ENCODE results near the gene KCNJ15.
A peak's percentile ranks its signal among the peaks of the same experiment; 100 is the strongest.
"Not testable (repeated sequence)": the region's sequence is repeated elsewhere in the genome, so short reads cannot be mapped to it uniquely, and the experiment has no call there.

KCNJ15 gene

DNA sequence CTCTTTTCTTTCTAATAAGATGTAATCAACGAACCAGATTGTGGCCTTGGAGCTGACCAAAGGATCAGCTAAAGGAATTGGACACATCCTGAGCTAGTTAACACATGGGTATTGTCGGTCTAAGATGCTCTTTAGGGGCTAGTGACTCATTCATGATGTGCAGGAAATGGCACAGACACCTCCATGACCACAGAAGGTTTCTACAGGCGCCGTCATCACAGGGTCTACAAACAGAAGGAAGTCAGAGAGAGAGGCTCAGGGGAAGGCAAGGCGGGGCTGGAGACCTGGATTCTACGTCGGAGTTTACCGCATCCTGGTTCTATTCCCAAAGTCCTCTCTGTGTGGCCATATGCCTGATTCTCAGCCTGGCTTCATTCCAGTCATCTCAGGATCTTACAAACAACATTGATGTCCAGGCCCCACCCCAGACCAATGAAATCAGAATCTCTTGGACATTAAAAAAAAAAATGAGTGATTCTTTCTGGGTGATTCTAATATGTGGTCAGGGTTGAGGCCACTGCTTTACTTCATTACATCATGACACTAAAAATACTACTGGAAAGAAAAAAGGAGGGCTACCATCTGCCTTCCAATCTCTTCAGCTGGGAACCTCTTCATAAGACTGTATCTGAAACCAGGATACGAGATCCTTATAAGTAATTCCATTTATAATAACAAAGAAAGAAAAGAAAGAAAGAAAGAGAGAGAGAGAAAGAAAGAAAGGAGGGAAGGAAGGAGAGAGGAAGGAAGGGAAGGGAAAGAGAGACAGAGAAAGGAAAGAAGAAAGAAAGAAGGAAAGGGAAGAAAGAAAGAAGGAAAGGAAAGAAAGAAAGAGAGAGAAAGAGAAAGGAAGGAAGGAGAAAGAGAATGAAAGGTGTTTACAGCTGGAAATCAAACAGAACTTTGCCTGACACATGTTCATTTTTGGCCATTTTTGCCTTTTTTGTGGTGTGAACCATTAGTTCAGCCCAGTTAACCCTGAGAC lies 11.6 kb upstream of the KCNJ15 start:
- peak; percentile 69 for DNase-seq

DNA sequence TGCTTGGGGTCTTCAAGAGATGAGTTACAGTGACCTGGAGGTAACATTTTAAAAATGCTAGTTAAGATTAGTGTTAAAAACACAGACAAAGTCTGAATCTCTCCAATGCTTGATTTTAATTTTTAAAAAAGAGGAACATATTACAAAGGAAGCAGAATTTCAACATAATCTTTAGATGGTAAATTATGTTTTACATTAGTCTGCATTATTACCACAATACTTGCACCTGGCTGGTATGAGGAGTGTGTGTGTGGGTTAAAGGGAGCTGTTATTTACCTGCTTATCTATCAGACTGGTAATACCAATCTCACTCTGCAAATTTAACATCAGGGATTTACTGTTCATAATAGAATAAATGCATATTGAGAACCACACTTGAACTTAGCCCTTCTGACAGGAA lies 10.3 kb upstream of the KCNJ15 start:
- no peak for DNase-seq

DNA sequence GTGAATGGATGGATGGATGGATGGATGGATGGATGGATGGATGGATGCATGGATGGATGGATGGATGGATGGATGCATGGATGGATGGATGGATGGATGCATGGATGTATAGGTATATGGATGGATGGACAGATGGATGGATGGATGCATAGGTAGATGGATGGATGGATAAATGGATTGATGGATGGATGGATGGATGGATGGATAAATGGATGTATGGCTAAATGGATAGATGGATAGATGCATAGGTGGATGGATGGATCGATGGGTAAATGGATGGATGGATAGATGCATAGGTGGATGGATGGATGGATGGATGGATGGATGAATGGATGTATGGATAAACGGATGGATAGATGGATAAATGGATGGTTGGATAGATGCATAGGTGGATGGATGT lies 9.7 kb upstream of the KCNJ15 start:
- not testable (repeated sequence) for DNase-seq

DNA sequence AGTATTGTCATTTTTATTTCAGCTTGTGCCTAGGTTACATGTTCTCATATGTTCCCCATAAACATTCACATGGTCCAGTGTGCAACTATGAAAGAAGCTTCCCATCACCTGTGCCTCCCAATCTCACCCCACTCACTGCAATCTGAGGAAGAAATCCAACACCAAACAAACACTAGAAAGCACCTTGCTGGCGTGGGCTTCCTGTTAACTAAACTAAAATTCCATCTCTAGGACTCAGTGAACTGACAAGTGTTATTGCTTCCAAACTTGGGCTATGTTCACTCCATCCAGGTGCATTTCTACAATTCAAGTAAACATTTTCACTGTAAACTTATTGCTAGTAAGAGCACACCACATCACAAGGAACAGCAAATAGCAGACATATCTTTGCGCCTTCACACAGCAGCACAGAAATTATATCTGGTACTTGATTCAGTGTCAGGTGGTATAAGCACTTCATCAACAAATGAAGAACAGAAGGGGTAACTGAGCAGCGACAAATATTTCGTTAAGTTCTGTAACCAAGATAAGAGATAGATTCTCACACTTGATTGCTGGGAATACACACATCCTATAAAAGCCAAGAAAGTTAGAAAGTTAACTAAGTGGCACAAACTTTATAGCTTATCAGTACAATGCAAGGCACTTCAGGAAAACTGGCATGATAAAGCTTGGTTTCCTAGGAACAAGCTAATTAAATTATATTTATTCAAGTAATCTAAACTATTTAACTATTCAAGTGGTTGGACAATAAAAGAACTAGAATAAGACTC lies 8.9 kb upstream of the KCNJ15 start:
- no peak for DNase-seq

DNA sequence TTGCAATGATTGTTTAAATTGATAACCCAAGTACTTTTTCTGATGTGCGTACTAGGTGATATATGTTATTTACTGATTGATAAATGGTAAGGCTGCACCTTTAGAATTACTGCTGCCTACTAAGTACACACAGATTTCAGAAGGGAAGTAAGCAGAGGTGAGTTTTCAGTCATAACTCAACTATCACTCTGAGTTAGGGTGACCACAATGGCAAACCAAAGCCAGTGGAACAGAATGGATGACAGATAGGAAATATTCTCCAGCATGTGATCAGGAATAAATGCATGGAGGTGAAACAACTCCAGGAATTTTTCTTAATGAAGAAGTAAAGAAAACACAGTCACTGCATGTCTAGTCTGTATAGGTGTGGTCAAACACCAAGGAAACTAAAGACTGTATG lies 7.5 kb upstream of the KCNJ15 start:
- no peak for DNase-seq

DNA sequence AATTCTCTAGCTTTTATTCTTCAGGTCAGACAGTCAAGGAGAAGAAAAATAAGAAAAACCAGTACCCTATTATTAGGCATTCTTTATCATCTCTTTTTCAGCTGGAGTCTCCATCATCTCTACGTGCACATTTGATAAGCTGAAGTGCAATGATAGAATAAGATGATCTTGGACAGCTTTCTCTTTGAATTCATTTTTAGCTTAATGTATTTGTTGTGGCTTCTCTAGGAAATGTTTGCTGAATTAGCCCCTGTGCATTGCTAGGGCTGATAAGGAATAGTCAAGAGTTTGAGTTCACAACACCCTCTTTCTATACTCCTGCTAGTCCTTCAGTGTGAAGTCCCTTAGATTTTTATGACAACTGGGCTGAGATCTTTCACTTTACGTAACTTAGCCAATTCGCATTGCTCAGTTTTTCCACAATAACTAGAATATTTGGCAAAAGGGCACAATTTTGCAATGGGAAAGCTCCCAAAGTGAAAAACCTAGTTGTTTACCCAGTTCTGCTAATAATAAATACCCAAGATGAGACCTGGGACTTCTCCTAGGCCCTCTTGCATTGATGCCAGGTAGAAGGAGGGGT lies 7.0 kb upstream of the KCNJ15 start:
- no peak for DNase-seq

DNA sequence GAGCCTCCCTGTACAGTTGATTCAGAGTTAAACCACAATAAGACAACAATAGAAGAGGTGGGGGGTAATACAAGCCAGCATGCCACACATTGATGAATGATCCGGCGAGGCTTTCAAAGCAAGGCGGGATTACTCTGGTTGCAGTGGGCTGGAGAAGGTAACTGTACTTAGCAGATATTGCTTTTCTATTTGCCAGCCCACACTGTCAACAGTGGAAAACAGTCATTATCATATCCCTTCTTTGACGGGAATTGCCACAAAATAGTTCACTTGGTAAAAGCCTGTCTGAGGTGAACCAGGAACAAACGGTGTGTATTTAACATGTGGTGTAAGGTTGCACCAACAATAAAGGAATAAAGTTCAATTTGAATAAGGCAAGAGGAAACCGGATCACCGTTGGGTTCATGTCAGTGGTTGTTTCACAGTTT lies 5.8 kb upstream of the KCNJ15 start:
- DNase-seq = no peak

DNA sequence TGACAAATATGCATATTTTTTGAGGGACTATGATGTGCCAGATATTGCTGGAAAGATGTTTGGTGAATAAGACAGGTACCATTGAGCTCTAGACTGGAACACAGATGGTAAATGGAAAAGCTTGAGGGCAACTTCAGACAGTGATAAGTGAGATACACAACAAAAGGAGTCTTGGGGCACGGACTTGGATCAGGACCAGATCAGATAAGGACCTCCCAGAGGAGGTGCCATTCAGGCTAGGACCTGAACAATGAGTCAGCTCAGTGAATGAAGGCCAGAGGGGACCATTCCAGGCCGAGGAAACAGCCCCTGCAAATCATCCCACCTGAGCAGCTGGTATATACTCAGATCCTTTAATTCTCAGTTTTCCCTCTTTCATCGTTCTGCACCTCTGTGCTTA lies 1.8 kb upstream of the KCNJ15 start:
- no peak for DNase-seq

DNA sequence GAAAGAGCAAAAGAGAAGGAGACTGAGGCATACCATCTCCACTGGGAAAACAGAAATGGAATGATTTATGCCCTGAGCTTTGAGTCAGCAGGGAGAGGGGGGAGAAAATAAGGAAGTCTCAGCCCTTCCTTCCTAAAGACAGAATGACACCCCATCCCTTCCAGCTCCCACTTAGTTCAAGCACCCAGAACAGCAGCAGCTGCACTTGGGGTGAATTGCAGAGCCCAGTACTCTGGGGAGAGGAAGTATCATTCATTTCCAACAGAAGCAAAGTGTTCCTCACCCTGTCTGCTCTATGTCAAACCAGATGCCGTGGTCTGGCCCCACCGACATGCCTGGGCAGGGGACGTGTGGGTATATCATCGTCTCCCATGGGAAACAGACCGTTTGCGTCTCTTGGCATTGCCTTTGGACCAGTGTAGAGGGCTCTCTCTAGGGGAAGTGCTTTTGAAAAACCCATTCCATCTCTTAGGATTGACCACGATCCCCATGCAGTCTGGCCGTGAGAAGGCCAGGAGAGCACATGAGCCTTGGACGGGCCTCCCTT lies 1.1 kb upstream of the KCNJ15 start:
- no peak for DNase-seq

DNA sequence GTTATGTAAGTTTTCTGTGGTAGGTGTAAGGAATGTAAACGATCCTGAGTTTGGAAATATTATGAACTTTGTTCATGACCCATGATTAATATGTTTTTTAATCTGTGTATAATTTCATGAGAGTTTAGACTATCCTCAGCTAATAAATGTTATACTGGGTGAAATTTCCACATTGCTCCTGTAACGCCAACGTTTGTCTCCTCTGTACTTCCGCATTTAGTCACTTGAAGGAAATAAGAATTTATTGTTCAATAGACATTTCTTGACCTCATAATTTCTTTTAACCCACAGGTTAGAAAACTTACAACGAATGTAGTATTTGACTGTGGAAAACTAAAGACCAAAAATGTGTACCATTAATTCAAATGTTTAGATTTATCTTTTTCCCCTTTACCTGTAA lies 876 bp downstream of the KCNJ15 start:
- no peak for DNase-seq

DNA sequence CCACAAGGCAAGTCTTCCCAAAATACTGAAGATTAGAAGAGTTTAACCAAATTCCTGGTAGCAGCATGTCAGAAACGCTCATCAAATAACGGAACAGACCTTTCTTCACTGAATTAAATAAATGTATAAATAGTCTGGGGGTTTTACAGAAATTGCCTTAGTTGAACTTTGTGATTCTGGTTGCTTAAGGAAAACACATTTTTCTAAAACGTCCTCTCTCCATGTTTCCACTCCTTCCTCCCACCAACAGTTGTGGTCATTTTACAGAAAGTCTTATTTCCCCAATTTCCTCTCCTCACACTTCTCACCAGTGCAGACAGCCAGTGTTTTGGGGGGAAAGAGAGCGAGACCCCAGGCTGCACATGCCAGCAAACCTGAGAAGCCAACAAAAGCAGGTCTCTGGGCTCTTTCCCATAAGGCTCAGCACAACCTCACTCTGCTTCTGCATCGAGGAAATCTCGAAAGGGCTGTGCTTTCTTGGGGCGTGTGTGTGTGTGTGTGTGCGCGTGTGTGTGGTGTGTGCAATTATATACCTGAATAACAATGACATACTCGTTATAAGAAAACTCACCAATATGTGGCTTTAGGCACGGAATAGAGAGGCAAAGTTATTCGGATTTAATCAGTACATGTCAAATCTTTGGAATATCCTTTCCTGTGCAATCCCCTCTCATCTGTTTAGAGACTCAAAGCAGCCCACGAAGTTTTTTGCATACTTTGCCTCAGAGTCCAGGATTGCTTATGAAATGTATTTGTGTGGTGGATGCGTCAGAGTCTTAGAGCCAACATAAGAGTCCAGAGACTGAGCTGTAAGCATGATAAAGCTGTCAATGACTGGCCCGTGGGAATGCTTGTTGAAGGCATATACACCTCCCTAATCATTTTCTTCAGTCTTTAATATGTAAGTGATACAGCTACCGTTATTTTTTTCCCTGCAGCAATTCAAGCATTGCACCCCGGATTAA lies 2.0 kb downstream of the KCNJ15 start:
- DNase-seq = no peak

DNA sequence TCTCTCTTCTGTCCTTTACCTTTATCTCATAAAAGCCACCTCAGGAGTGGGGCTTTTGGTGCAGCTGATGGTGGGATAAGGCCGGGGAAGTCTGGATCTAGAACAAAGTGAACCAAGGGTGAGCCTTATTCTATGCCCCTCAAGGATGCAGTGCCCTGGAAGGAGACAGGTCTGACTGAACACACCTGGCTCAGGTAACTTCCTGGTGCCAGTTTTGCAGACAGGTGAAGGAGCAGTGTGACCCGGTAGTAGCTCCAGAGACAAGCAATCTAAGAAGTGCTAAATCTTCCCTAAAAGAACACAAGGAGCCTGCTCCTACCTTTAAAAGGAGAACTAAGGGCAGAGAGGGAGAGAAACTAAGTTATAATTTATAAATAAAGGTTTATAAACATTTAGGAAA lies 2.9 kb downstream of the KCNJ15 start:
- DNase-seq = no peak

DNA sequence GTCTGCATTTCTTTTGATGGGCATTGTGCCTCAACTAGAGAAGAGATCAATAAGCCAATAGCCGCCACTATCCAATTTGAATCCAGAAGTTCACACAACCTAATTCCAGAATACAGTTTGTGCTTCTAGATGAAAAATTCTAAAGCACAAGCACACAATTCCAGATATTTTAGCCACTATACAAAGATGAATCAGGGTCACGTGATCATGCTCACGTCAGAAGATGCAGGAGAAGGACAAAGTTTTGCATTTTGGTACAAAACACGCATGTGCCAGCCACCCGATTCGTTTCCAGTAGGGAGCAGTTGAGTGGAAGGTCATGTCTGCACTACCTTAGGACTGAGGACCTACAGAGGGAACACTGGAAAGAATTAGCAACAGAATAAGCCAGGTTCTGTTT lies 3.6 kb downstream of the KCNJ15 start:
- DNase-seq = no peak

DNA sequence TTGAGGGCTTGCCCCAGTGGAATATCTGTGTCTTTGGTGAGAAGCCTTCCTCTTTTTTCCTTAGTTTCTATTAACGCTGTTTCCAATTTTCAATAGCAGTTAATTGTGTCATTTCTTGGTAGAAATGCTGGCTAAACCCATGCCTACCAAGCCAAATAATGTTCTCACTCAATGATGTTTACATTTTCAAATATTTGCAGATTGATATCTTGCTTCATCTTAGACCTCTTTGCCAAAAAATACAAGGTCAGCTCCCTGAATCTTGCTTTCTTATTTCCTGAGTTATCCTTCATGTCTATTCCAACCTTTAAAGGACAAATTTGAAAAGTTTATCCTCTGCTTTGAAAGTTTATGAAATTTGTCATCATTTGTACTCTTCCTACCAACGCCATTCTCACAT lies 5.1 kb downstream of the KCNJ15 start:
- DNase-seq = no peak

DNA sequence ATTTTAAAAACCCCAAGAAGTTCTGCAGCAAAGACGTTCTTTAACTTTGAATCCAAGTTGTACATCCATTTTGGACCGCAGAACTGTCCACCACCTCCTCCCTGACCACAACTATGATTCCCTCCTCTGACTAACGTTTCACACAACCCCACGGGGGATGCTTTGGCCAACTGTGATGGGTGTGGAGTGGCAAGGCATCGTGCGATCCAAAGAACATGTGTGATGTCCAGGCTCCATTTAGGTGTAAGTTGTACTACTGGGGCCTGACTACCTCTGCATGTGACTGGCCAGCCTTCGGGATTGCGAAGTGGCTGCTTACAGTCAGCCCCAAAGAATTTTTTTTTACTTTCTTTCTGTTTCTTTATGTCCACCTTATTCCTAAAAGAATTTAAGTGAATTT lies 6.7 kb downstream of the KCNJ15 start:
- no peak for DNase-seq

DNA sequence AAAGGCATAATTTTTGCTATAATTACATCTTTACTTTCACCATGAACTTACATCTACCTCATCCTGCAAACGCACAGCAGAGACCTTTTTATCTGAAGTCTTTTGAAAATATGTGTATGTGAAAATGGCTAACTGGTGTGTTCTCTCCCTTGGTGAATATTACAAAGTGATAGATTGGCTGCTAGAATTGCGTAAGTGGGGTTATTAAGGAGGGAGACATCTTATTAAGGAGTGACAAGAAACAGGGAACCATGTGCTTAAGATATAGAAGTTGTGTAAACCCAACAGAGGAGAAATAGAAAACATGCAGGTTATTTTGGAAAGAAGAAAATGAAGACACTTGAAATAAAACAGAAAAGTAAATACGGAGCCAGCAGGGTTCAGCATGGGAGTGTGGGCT lies 7.8 kb downstream of the KCNJ15 start:
- DNase-seq = no peak

DNA sequence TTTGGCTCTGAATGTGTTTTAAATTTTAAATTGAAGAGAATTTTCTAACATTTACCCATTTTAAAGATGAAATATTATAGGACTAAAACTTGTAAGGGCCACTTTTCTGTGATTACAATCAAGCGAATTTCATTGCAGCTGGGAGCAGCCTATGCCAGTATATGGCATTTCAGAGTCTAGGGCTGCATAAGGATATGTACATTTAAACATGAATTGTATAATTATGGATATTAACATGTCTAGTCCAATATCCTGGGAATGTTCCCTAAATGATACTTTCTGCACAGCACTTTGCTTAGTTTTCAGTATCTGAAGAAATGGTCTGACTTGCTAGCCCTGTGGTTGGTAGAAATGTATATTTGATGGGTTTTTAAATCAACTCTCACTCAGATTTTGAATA lies 8.4 kb downstream of the KCNJ15 start:
- DNase-seq = no peak

DNA sequence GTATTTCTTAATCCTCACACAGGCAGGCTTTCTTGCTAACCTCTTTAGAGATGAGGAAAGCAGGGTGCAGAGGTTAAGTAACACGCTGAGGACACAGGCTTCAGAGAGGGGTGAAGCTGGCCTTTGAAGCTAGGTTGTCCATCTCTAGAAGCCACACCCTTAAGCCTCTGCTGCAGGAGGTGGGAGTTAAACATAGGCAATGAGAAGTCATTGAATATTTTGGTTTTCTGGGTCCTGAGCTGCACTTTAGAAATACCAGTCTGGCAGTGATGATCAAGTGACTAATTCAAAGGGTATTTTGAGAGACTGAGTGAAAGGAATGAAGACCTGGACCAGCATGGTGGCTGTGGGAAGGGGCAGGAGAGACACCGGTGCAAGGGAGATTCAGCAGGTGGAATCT lies 9.9 kb downstream of the KCNJ15 start:
- DNase-seq = no peak

DNA sequence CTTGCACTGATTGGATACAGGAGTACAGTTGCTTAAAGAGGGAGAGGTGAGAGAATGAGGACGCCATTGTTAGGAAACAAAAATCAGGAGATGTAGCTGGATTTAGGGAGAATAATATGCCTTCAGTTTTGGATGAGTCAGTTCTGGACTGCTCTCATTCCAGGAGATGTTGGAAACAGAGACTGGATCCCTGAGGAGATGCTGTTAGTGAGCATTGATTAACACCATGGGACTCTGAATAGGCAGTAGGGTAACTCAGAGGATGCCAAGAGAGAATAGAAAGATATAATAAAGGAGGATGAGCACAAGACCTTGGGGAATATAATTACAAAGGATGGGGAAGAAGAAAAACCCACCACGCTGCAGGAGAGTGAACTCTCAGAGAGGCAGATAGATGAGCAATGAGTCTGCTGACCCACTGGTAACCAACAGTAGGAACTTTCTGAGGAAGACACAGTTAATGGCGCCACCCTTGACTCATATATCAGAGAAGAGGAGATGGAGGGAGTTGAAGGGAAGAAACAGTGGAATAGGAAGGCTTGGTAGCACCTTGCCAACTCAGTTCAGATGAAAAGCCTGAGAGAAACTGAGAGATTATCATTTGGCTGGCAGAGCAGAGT lies 10.5 kb downstream of the KCNJ15 start:
- DNase-seq = no peak

DNA sequence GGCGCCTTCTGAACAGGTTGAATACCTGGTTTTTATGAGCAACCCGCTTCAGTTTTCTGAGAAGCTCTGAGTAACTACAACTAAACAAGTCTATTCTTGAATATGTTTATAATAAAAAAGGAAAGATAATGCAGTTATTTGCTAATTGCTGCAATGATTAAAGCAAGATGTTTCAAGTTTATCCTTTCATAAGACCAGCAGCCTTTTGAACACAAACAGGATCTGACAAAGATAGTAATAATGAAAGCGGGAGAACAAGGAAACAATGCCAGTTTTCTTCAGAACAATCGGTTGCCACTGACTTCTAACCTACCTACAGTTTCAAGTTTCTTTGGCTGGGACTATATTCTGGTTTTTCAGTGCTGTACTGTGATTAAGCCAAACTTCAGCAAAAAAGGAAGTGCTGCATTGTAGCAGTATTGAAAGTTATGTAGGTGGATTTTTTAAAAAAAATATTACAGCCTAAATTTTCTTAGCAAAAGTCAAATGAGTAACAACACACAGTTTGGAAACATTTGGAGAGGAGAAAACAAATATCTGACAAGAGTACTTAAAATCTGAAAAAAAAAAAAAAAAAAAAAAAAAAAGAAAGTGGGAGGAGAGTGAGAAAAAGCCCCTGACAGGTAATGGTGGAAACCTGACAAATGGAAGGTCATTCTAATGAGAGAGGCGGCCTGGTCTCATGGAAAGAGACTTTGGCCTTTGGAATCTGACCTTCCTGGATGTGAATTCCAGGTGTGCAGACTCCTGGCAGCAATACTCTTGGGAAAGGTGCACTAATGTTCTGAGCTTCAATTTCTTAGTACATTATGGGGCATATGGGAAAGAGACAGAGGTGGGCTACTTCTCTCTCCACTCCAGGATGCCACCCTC lies 11.4 kb downstream of the KCNJ15 start:
- no peak for DNase-seq
